ENCODE data around the gene ULK1.
"Not testable (repeated sequence)": the region's sequence is repeated elsewhere in the genome, so short reads cannot be mapped to it uniquely, and the experiment has no call there.

The ULK1 gene

DNA sequence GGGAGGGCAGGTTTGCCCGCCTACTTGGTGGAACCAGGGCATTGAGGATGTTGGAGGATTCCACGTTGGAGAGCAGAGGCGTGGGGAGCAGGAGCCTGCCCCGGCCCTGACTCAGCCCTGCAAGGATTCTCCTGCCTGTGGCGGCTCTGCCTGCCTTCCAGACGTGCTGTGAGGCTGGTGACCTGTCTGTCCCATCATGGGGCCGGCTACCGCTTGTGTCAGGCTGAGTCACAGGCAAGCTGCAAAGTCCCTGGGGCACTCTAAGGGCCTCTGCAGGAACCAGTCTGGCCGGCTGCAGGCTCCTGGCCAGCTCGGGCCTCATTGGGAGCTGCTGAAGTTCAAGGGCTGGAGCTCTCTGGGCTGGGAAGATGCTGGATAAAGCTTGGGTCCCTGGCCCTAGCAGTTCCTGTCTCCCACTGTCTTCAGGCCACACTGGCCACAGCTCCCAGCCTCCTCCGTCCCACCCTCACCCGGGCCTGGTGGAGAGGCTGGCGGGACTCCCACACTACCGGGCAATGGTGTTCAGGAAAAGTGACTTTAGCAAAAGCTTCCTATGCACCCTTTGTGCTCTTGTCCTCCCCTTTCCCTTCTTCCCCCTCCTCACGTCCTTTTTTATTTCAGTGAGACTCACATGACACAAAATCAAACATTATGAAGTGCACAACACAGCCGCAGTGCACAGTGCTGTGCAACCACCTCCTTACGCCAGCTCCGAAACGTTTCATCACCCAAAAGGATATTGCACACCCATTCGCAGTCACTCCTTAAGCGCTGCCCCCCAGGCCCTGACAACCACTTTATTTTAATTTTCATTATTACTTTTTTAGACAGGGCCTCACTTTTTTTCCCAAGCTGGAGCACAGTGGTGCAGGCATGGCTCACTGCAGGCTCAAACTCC is 22.0 kb upstream of the ULK1 start:
- Histone ChIP-seq H3K27me3 (ENCODE audit: control insufficient read depth in 1 of 2, insufficient read depth in 1 of 2, low read length in 2 of 2) (peaks cover 0 to 11% of the 10 kb centered on the region in 2 experiments), H3K4me3 (ENCODE audit: insufficient read depth in 1 of 2, low read depth in 1 of 2, low read length in 2 of 2) (no peak overlapping the region), H3K79me1 (replicated peaks; ENCODE audit: low read length, poor library complexity, severe bottlenecking) (no peaks in the 10 kb centered on the region), H2AFZ (ENCODE audit: low read depth, low read length) (peak overlapping the region; percentile 72), H2BK120ac (ENCODE audit: low read depth, low read length) (peak overlapping the region; percentile 9), H4K91ac (ENCODE audit: low read length) (peak overlapping the region; percentile 5), H3K23ac (ENCODE audit: low read length in 2 of 2) (no peak overlapping the region), H3K36me3 (ENCODE audit: control insufficient read depth in 1 of 2, insufficient read depth in 2 of 2, low read depth in 1 of 2, low read length in 2 of 2) (no peaks in the 10 kb centered on the region), H2BK5ac (ENCODE audit: low read depth, low read length, poor library complexity, severe bottlenecking) (no peak overlapping the region), H2BK15ac (ENCODE audit: low read depth, poor library complexity, severe bottlenecking) (no peak overlapping the region), H4K8ac (ENCODE audit: low read length) (peak overlapping the region; percentile 75), H2BK12ac (ENCODE audit: low read length in 2 of 2) (peak overlapping the region in 1 of 2 experiments; percentile 70), H2AK5ac (ENCODE audit: low read length, severe bottlenecking) (no peak overlapping the region), H3K4ac (ENCODE audit: low read depth in 1 of 2, low read length in 2 of 2) (peak overlapping the region in 1 of 2 experiments; percentile 32), H3K4me1 (ENCODE audit: control insufficient read depth, insufficient read depth, low read depth, low read length) (peaks cover 24% of the 10 kb centered on the region), H3K9me3 (ENCODE audit: control insufficient read depth, low read length) (no peaks in the 10 kb centered on the region), H3K4me2 (ENCODE audit: low read length, poor library complexity, severe bottlenecking) (no peak overlapping the region), H3K9ac (ENCODE audit: low read length) (peak overlapping the region; percentile 30), H3K18ac (ENCODE audit: low read depth in 1 of 2, low read length in 2 of 2) (peak overlapping the region; percentile 68 to 69), H3K27ac (ENCODE audit: low read length, poor library complexity, severe bottlenecking) (no peak overlapping the region), H3K14ac (ENCODE audit: low read length in 2 of 2) (no peak overlapping the region)
- peak; percentile 90 for DNase-seq
- 55% methylated on average over 20 of the region's 21 CpGs for WGBS

- no peak for DNase-seq
- H2BK12ac ChIP-seq (ENCODE audit: low read length in 2 of 2): no peak overlapping the region
- no peak overlapping the region for H3K4ac ChIP-seq (ENCODE audit: low read depth in 1 of 2, low read length in 2 of 2)
- no peak overlapping the region for H2BK120ac ChIP-seq (ENCODE audit: low read depth, low read length)
- no peak overlapping the region for H2AFZ ChIP-seq (ENCODE audit: low read depth, low read length)
- WGBS: 97% methylated on average over 20 of the region's 21 CpGs
- no peaks in the 10 kb centered on the region for H3K36me3 ChIP-seq (ENCODE audit: control insufficient read depth in 1 of 2, insufficient read depth in 2 of 2, low read depth in 1 of 2, low read length in 2 of 2)
- no peaks in the 10 kb centered on the region for H3K9me3 ChIP-seq (ENCODE audit: control insufficient read depth, low read length)
- no peak overlapping the region for H3K23ac ChIP-seq (ENCODE audit: low read length in 2 of 2)
- H4K8ac ChIP-seq (ENCODE audit: low read length): peak overlapping the region; percentile 36
- peak overlapping the region in 1 of 2 experiments; percentile 3 for H3K18ac ChIP-seq (ENCODE audit: low read depth in 1 of 2, low read length in 2 of 2)
- no peak overlapping the region for H3K27ac ChIP-seq (ENCODE audit: low read length, poor library complexity, severe bottlenecking)
- no peak overlapping the region for H3K4me3 ChIP-seq (ENCODE audit: insufficient read depth in 1 of 2, low read depth in 1 of 2, low read length in 2 of 2)
- no peaks in the 10 kb centered on the region for H3K79me1 ChIP-seq (replicated peaks; ENCODE audit: low read length, poor library complexity, severe bottlenecking)
- no peak overlapping the region for H3K4me2 ChIP-seq (ENCODE audit: low read length, poor library complexity, severe bottlenecking)
- H2BK5ac ChIP-seq (ENCODE audit: low read depth, low read length, poor library complexity, severe bottlenecking): no peak overlapping the region
- no peak overlapping the region for H3K14ac ChIP-seq (ENCODE audit: low read length in 2 of 2)
- H2BK15ac ChIP-seq (ENCODE audit: low read depth, poor library complexity, severe bottlenecking): no peak overlapping the region
- H3K4me1 ChIP-seq (ENCODE audit: control insufficient read depth, insufficient read depth, low read depth, low read length): peaks cover 21% of the 10 kb centered on the region
- peak overlapping the region; percentile 54 for H4K91ac ChIP-seq (ENCODE audit: low read length)
- H3K9ac ChIP-seq (ENCODE audit: low read length): no peak overlapping the region
- peaks cover 0 to 19% of the 10 kb centered on the region in 2 experiments for H3K27me3 ChIP-seq (ENCODE audit: control insufficient read depth in 1 of 2, insufficient read depth in 1 of 2, low read length in 2 of 2)
- H2AK5ac ChIP-seq (ENCODE audit: low read length, severe bottlenecking): no peak overlapping the region
Measured at GRCh38 chr12:131873293-131873692, 21.1 kb upstream of the ULK1 start.

DNA sequence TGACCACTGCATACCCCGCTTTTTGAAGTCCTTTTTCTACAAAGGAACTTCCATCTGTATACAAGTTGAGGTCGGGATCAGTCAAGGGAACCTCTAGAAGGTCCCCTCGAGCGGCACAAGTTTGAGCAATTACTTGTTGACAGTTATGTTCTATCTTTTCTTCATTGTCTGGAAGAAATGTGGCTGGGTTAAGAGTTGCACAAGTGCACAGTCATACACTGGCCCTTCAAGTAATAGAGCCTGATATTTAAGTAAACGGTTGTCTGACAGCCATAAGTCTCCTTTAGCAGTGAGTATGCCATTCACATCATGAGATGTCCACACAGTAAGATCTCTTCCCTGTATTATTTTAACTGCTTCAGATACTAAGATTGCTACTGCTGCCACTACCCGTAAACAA is 19.4 kb upstream of the ULK1 start:
- H3K4me2 ChIP-seq (ENCODE audit: low read length, poor library complexity, severe bottlenecking); H2BK120ac ChIP-seq (ENCODE audit: low read depth, low read length); DNase-seq; H3K18ac ChIP-seq (ENCODE audit: low read depth in 1 of 2, low read length in 2 of 2); H2AFZ ChIP-seq (ENCODE audit: low read depth, low read length); H3K4ac ChIP-seq (ENCODE audit: low read depth in 1 of 2, low read length in 2 of 2); H2BK12ac ChIP-seq (ENCODE audit: low read length in 2 of 2); H3K79me1 ChIP-seq (replicated peaks; ENCODE audit: low read length, poor library complexity, severe bottlenecking); H2BK15ac ChIP-seq (ENCODE audit: low read depth, poor library complexity, severe bottlenecking); H2BK5ac ChIP-seq (ENCODE audit: low read depth, low read length, poor library complexity, severe bottlenecking); H3K9ac ChIP-seq (ENCODE audit: low read length); H3K14ac ChIP-seq (ENCODE audit: low read length in 2 of 2); H4K8ac ChIP-seq (ENCODE audit: low read length); H2AK5ac ChIP-seq (ENCODE audit: low read length, severe bottlenecking); H3K36me3 ChIP-seq (ENCODE audit: control insufficient read depth in 1 of 2, insufficient read depth in 2 of 2, low read depth in 1 of 2, low read length in 2 of 2); H3K27ac ChIP-seq (ENCODE audit: low read length, poor library complexity, severe bottlenecking); H3K23ac ChIP-seq (ENCODE audit: low read length in 2 of 2); H3K4me3 ChIP-seq (ENCODE audit: insufficient read depth in 1 of 2, low read depth in 1 of 2, low read length in 2 of 2); H4K91ac ChIP-seq (ENCODE audit: low read length); H3K9me3 ChIP-seq (ENCODE audit: control insufficient read depth, low read length): not testable (repeated sequence)
- H3K27me3 ChIP-seq (ENCODE audit: control insufficient read depth in 1 of 2, insufficient read depth in 1 of 2, low read length in 2 of 2): peaks cover 0 to 33% of the 10 kb centered on the region in 2 experiments
- H3K4me1 ChIP-seq (ENCODE audit: control insufficient read depth, insufficient read depth, low read depth, low read length): peaks cover 15% of the 10 kb centered on the region
- WGBS: 92% methylated on average over 6 of the region's 6 CpGs

GRCh38 chr12:131877216-131877615 is 17.2 kb upstream of the ULK1 start:
- H3K23ac ChIP-seq (ENCODE audit: low read length in 2 of 2); H2BK120ac ChIP-seq (ENCODE audit: low read depth, low read length); H2BK12ac ChIP-seq (ENCODE audit: low read length in 2 of 2); H3K79me1 ChIP-seq (replicated peaks; ENCODE audit: low read length, poor library complexity, severe bottlenecking); H2AK5ac ChIP-seq (ENCODE audit: low read length, severe bottlenecking); H3K4me1 ChIP-seq (ENCODE audit: control insufficient read depth, insufficient read depth, low read depth, low read length); H3K4ac ChIP-seq (ENCODE audit: low read depth in 1 of 2, low read length in 2 of 2); H3K4me2 ChIP-seq (ENCODE audit: low read length, poor library complexity, severe bottlenecking); H3K9me3 ChIP-seq (ENCODE audit: control insufficient read depth, low read length); H2BK5ac ChIP-seq (ENCODE audit: low read depth, low read length, poor library complexity, severe bottlenecking); H3K4me3 ChIP-seq (ENCODE audit: insufficient read depth in 1 of 2, low read depth in 1 of 2, low read length in 2 of 2); H2AFZ ChIP-seq (ENCODE audit: low read depth, low read length); DNase-seq; H2BK15ac ChIP-seq (ENCODE audit: low read depth, poor library complexity, severe bottlenecking); H3K27ac ChIP-seq (ENCODE audit: low read length, poor library complexity, severe bottlenecking); H3K36me3 ChIP-seq (ENCODE audit: control insufficient read depth in 1 of 2, insufficient read depth in 2 of 2, low read depth in 1 of 2, low read length in 2 of 2); H3K9ac ChIP-seq (ENCODE audit: low read length); H4K8ac ChIP-seq (ENCODE audit: low read length); H3K18ac ChIP-seq (ENCODE audit: low read depth in 1 of 2, low read length in 2 of 2); H3K14ac ChIP-seq (ENCODE audit: low read length in 2 of 2); H4K91ac ChIP-seq (ENCODE audit: low read length): not testable (repeated sequence)
- 95% methylated on average over 10 of the region's 10 CpGs for WGBS
- H3K27me3 ChIP-seq (ENCODE audit: control insufficient read depth in 1 of 2, insufficient read depth in 1 of 2, low read length in 2 of 2): peaks cover 0 to 50% of the 10 kb centered on the region in 2 experiments

Data from mesenchymal stem cell (in vitro differentiated cells and primary cell).